ENCODE results near the gene APC2. TPM values are rescaled to one million over a fixed set of nuclear protein-coding genes. Genes with fewer than 3 reads are reported as not detected.
"Not testable (repeated sequence)": the region's sequence is repeated elsewhere in the genome, so short reads cannot be mapped to it uniquely, and the experiment has no call there.

APC2 gene
- total RNA-seq, 2 donors from 2014 or later = 0.38 to 0.57 TPM

- Histone ChIP-seq H3K4me1 (ENCODE audit: control insufficient read depth, insufficient read depth, low read length) (peaks cover 6% of the 10 kb centered on the region), H3K27ac (ENCODE audit: low read depth, low read length) (no peak overlapping the region), H3K9me3 (ENCODE audit: control insufficient read depth, low read length) (no peaks in the 10 kb centered on the region), H3K36me3 (ENCODE audit: control insufficient read depth, insufficient read depth, low read length) (peaks cover 70% of the 10 kb centered on the region), H3K9ac (ENCODE audit: extremely low read depth, low read length, poor library complexity, severe bottlenecking) (no peak overlapping the region), H3K27me3 (ENCODE audit: control insufficient read depth, insufficient read depth, low read length, poor library complexity, severe bottlenecking) (no peaks in the 10 kb centered on the region), H3K4me3 (ENCODE audit: low read length) (no peak overlapping the region)
- Mint-ChIP-seq H3K4me3 (no peak overlapping the region), H3K9me3 (no peaks in the 10 kb centered on the region), H3K27ac (peak overlapping the region; percentile 48), H3K4me1 (peaks cover 17% of the 10 kb centered on the region), H3K36me3 (ENCODE audit: low read depth) (peaks cover 49% of the 10 kb centered on the region), H3K27me3 (ENCODE audit: insufficient read depth) (no peaks in the 10 kb centered on the region)
- 94 to 97% methylated on average over 8 to 12 of the region's 13 CpGs for WGBS, 2 experiments (ENCODE audit: insufficient coverage in 1 of 2, insufficient read length in 1 of 2)
- no peak for DNase-seq
- TF ChIP-seq CTCF (conservative IDR thresholded peaks at IDR 0.05) = no peak
These were observed 31.5 kb upstream of the APC2 start for GRCh38 chr19:1418496-1418775.

DNA sequence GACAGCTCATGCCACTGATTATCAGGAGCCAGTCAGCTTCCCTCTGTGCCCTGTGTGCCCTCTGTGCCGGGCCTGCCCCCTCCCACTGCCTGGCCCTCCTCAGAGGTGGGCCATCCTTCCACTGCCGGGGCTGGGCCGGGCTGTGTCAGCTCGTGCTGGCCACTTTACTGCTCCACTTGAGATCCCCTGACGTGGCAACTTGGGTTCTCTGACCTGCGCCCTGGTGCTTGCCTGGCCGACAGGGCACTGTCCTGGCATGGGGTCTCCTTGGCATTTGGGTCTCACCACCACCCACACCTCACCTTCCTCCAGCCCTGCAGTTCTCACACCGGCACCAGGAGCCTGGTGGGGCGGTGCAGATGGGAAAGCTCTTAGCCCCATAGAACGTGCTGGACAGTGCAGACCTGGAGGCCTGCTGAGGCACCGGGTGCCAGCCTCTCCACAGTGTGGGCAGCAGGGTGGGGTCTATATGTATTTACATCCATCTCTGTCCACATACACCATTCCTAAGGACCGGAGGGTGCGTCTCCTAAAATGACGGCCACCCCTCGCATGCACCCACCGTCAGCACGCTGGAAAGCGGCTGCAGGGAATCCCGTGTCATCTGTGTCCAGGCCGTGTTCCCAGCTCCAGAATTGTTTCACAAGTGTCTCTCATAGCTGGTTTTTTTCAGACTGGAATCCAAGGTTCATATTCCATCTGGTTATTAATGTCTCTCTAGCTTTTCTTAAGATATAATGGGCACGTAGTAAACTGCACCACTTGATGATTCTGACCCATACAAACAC, 30.8 kb upstream of the APC2 start:
- Mint-ChIP-seq H3K9me3 (no peaks in the 10 kb centered on the region), H3K4me3 (no peak overlapping the region), H3K36me3 (ENCODE audit: low read depth) (peaks cover 52% of the 10 kb centered on the region), H3K27ac (no peak overlapping the region), H3K4me1 (peaks cover 17% of the 10 kb centered on the region), H3K27me3 (ENCODE audit: insufficient read depth) (no peaks in the 10 kb centered on the region)
- Histone ChIP-seq H3K4me3 (ENCODE audit: low read length) (no peak overlapping the region), H3K9me3 (ENCODE audit: control insufficient read depth, low read length) (no peaks in the 10 kb centered on the region), H3K36me3 (ENCODE audit: control insufficient read depth, insufficient read depth, low read length) (peaks cover 71% of the 10 kb centered on the region), H3K27me3 (ENCODE audit: control insufficient read depth, insufficient read depth, low read length, poor library complexity, severe bottlenecking) (no peaks in the 10 kb centered on the region), H3K27ac (ENCODE audit: low read depth, low read length) (no peak overlapping the region), H3K4me1 (ENCODE audit: control insufficient read depth, insufficient read depth, low read length) (peaks cover 6% of the 10 kb centered on the region), H3K9ac (ENCODE audit: extremely low read depth, low read length, poor library complexity, severe bottlenecking) (no peak overlapping the region)
- TF ChIP-seq CTCF (conservative IDR thresholded peaks at IDR 0.05) = no peak
- DNase-seq = no peak
- WGBS, 2 experiments (ENCODE audit: insufficient coverage in 1 of 2, insufficient read length in 1 of 2) = 96 to 98% methylated on average over 15 to 21 of the region's 21 CpGs

GRCh38 chr19:1420085-1420484, 29.8 kb upstream of the APC2 start:
- H3K4me3 Mint-ChIP-seq; H3K9me3 ChIP-seq (ENCODE audit: control insufficient read depth, low read length); H3K9ac ChIP-seq (ENCODE audit: extremely low read depth, low read length, poor library complexity, severe bottlenecking); DNase-seq; H3K27ac Mint-ChIP-seq; H3K4me3 ChIP-seq (ENCODE audit: low read length); H3K4me1 ChIP-seq (ENCODE audit: control insufficient read depth, insufficient read depth, low read length); H3K27ac ChIP-seq (ENCODE audit: low read depth, low read length); H3K27me3 ChIP-seq (ENCODE audit: control insufficient read depth, insufficient read depth, low read length, poor library complexity, severe bottlenecking); H3K9me3 Mint-ChIP-seq; H3K27me3 Mint-ChIP-seq (ENCODE audit: insufficient read depth): not testable (repeated sequence)
- WGBS, 2 experiments (ENCODE audit: insufficient coverage in 1 of 2, insufficient read length in 1 of 2) = 93 to 95% methylated on average over 3 to 13 of the region's 43 CpGs
- peaks cover 76% of the 10 kb centered on the region for H3K36me3 ChIP-seq (ENCODE audit: control insufficient read depth, insufficient read depth, low read length)
- Mint-ChIP-seq H3K36me3 (ENCODE audit: low read depth) (peaks cover 54% of the 10 kb centered on the region), H3K4me1 (peaks cover 14% of the 10 kb centered on the region)

GRCh38 chr19:1420590-1420989, 29.3 kb upstream of the APC2 start:
- no peak for TF ChIP-seq CTCF (conservative IDR thresholded peaks at IDR 0.05)
- Histone ChIP-seq H3K27ac (ENCODE audit: low read depth, low read length) (no peak overlapping the region), H3K36me3 (ENCODE audit: control insufficient read depth, insufficient read depth, low read length) (peaks cover 81% of the 10 kb centered on the region), H3K9me3 (ENCODE audit: control insufficient read depth, low read length) (no peaks in the 10 kb centered on the region), H3K4me3 (ENCODE audit: low read length) (no peak overlapping the region), H3K4me1 (ENCODE audit: control insufficient read depth, insufficient read depth, low read length) (peaks cover 6% of the 10 kb centered on the region), H3K27me3 (ENCODE audit: control insufficient read depth, insufficient read depth, low read length, poor library complexity, severe bottlenecking) (no peaks in the 10 kb centered on the region), H3K9ac (ENCODE audit: extremely low read depth, low read length, poor library complexity, severe bottlenecking) (no peak overlapping the region)
- no peaks in the 10 kb centered on the region for H3K9me3 Mint-ChIP-seq
- peaks cover 57% of the 10 kb centered on the region for H3K36me3 Mint-ChIP-seq (ENCODE audit: low read depth)
- H3K4me3 Mint-ChIP-seq = no peak overlapping the region
- DNase-seq = no peak
- WGBS, 2 experiments (ENCODE audit: insufficient coverage in 1 of 2, insufficient read length in 1 of 2) = 94 to 96% methylated on average over 13 to 15 of the region's 15 CpGs
- no peaks in the 10 kb centered on the region for H3K27me3 Mint-ChIP-seq (ENCODE audit: insufficient read depth)
- H3K4me1 Mint-ChIP-seq = peaks cover 11% of the 10 kb centered on the region
- peak overlapping the region; percentile 49 for H3K27ac Mint-ChIP-seq

Measured in endodermal cell (in vitro differentiated cells).